Measurements from ENCODE around the gene RAX2. TPM values are rescaled to one million over a fixed set of nuclear protein-coding genes. Genes with fewer than 3 reads are reported as not detected.

The RAX2 gene
- total and polyA plus RNA-seq, 2 of the 13 experiments (the other 11 are each of a cell fraction or from before 2014, with no cell fraction given), result not detected

DNA sequence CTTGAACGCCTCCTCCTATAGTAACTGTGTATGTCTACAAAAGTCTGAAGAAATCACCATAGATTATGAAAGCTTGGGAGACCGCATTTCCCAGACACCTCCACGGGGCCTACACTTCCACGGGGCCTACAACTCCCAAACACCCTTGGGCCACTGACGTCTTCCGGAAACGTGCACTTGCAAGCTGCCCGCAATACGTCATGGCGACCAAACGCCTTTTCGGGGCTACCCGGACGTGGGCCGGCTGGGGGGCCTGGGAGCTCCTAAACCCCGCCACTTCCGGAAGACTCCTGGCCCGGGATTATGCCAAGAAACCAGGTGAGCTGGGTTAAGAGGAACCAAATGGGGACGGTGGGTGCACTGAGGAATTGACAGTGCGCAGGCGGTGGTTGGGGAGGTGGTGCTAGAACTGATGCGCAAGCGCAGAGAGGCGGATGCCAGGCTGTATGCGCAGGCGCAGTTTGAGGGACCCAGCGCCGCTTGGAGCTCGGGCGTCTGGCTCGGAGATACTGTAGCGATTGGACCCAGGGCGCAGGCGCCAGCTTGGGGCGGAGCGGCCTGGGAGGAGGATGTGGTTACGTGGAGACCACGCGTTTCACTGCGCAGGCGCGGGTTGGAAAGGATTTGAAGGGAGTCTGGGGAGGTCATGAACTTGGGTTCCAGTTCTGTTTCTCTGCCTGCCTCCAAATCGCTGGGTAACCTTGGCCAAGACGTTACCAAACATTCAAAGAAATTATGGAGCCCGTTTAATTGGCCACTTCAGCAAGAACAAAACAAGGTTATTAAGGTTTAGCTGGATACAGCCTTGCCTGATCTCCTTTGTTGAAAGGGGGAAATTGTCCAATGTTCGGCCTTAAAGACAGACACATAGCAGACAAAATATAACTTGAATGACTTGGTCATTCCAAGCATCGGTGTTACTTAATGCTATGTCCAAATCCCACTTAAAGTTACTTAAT is 9.2 kb downstream of the RAX2 start, which contains the start of gene MRPL54 (continued):
- TF ChIP-seq, protein P1, sequence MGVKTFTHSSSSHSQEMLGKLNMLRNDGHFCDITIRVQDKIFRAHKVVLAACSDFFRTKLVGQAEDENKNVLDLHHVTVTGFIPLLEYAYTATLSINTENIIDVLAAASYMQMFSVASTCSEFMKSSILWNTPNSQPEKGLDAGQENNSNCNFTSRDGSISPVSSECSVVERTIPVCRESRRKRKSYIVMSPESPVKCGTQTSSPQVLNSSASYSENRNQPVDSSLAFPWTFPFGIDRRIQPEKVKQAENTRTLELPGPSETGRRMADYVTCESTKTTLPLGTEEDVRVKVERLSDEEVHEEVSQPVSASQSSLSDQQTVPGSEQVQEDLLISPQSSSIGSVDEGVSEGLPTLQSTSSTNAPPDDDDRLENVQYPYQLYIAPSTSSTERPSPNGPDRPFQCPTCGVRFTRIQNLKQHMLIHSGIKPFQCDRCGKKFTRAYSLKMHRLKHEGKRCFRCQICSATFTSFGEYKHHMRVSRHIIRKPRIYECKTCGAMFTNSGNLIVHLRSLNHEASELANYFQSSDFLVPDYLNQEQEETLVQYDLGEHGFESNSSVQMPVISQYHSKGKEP (CRISPR knock-in tag; IDR thresholded peaks at IDR 0.05), result 0 out of 2 replicates have a peak, but pooled peaks have one; percentile 39
- TF ChIP-seq, protein P2, sequence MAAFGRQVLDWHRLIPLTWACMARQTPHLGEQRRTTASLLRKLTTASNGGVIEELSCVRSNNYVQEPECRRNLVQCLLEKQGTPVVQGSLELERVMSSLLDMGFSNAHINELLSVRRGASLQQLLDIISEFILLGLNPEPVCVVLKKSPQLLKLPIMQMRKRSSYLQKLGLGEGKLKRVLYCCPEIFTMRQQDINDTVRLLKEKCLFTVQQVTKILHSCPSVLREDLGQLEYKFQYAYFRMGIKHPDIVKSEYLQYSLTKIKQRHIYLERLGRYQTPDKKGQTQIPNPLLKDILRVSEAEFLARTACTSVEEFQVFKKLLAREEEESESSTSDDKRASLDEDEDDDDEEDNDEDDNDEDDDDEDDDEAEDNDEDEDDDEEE (CRISPR knock-in tag; IDR thresholded peaks at IDR 0.05), result no peak
- TF ChIP-seq, protein P3, sequence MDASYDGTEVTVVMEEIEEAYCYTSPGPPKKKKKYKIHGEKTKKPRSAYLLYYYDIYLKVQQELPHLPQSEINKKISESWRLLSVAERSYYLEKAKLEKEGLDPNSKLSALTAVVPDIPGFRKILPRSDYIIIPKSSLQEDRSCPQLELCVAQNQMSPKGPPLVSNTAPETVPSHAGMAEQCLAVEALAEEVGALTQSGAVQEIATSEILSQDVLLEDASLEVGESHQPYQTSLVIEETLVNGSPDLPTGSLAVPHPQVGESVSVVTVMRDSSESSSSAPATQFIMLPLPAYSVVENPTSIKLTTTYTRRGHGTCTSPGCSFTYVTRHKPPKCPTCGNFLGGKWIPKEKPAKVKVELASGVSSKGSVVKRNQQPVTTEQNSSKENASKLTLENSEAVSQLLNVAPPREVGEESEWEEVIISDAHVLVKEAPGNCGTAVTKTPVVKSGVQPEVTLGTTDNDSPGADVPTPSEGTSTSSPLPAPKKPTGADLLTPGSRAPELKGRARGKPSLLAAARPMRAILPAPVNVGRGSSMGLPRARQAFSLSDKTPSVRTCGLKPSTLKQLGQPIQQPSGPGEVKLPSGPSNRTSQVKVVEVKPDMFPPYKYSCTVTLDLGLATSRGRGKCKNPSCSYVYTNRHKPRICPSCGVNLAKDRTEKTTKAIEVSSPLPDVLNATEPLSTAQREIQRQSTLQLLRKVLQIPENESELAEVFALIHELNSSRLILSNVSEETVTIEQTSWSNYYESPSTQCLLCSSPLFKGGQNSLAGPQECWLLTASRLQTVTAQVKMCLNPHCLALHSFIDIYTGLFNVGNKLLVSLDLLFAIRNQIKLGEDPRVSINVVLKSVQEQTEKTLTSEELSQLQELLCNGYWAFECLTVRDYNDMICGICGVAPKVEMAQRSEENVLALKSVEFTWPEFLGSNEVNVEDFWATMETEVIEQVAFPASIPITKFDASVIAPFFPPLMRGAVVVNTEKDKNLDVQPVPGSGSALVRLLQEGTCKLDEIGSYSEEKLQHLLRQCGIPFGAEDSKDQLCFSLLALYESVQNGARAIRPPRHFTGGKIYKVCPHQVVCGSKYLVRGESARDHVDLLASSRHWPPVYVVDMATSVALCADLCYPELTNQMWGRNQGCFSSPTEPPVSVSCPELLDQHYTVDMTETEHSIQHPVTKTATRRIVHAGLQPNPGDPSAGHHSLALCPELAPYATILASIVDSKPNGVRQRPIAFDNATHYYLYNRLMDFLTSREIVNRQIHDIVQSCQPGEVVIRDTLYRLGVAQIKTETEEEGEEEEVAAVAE (CRISPR knock-in tag; IDR thresholded peaks at IDR 0.05; ENCODE audit: borderline replicate concordance), result peak; percentile 57; the same call in 1 of the 2 replicates
- TF ChIP-seq ZNF589 (CRISPR knock-in tag; conservative IDR thresholded peaks at IDR 0.05) (no peak), HOXA5 (CRISPR knock-in tag; IDR thresholded peaks at IDR 0.05) (peak; percentile 12; the same call in 1 of the 2 replicates), NFRKB (IDR thresholded peaks at IDR 0.05) (no peak), MIXL1 (CRISPR knock-in tag; IDR thresholded peaks at IDR 0.05) (no peak), ZNF670 (CRISPR knock-in tag; IDR thresholded peaks at IDR 0.05; ENCODE audit: borderline replicate concordance) (no peak), SKI (IDR thresholded peaks at IDR 0.05; ENCODE audit: partially characterized antibody) (peak; percentile 52), ZNF598 (CRISPR knock-in tag; IDR thresholded peaks at IDR 0.05; ENCODE audit: borderline replicate concordance) (peak; percentile 39; the same call in 1 of the 2 replicates)
- TF ChIP-seq, protein P4, sequence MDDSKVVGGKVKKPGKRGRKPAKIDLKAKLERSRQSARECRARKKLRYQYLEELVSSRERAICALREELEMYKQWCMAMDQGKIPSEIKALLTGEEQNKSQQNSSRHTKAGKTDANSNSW (CRISPR knock-in tag; IDR thresholded peaks at IDR 0.05; ENCODE audit: borderline replicate concordance), result peak; percentile 74; the same call in 1 of the 2 replicates
- TF ChIP-seq, protein P5, sequence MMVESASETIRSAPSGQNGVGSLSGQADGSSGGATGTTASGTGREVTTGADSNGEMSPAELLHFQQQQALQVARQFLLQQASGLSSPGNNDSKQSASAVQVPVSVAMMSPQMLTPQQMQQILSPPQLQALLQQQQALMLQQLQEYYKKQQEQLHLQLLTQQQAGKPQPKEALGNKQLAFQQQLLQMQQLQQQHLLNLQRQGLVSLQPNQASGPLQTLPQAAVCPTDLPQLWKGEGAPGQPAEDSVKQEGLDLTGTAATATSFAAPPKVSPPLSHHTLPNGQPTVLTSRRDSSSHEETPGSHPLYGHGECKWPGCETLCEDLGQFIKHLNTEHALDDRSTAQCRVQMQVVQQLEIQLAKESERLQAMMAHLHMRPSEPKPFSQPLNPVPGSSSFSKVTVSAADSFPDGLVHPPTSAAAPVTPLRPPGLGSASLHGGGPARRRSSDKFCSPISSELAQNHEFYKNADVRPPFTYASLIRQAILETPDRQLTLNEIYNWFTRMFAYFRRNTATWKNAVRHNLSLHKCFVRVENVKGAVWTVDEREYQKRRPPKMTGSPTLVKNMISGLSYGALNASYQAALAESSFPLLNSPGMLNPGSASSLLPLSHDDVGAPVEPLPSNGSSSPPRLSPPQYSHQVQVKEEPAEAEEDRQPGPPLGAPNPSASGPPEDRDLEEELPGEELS (CRISPR knock-in tag; IDR thresholded peaks at IDR 0.05), result no peak
